Activated CD4-positive, CD25-positive, alpha-beta regulatory T cell (primary cell): Measurements from ENCODE around the gene BSN.
"Not testable (repeated sequence)": the region's sequence is repeated elsewhere in the genome, so short reads cannot be mapped to it uniquely, and the experiment has no call there.

Experiments used
- DNase-seq, 4 experiments: peaks; one replicate each; lab custom pipeline; 2025; lab: John Stamatoyannopoulos, UW

Gene BSN

GRCh38 chr3:49673715-49674496 is 119.6 kb downstream of the BSN start, which contains the start of gene APEH:
Gene APEH (plus strand): TSS chr3:49674351. CDS start chr3:49674402, 51 bp downstream.
- no peak for DNase-seq

- DNase-seq: no peak
These were observed 120.3 kb downstream of the BSN start for GRCh38 chr3:49674497-49674983.

- DNase-seq: no peak
These were observed 121.6 kb downstream of the BSN start for GRCh38 chr3:49675912-49676311.

GRCh38 chr3:49680493-49681231 is 126.4 kb downstream of the BSN start:
- no peak for DNase-seq

- DNase-seq: no peak
These were observed 126.9 kb downstream of the BSN start for GRCh38 chr3:49681232-49681522.

- DNase-seq: no peak
These were observed 127.3 kb downstream of the BSN start for GRCh38 chr3:49681543-49681942.

GRCh38 chr3:49683162-49683561 is 128.9 kb downstream of the BSN start:
- no peak for DNase-seq

GRCh38 chr3:49684453-49684852 is 130.2 kb downstream of the BSN start:
- not testable (repeated sequence) for DNase-seq

- not testable (repeated sequence) for DNase-seq
These were observed 130.8 kb downstream of the BSN start for GRCh38 chr3:49685103-49685502.

- not testable (repeated sequence) for DNase-seq
These were observed 131.6 kb downstream of the BSN start for GRCh38 chr3:49685846-49686245.

- not testable (repeated sequence) for DNase-seq
These were observed 132.1 kb downstream of the BSN start for GRCh38 chr3:49686346-49686745.

- DNase-seq: not testable (repeated sequence)
These were observed 132.6 kb downstream of the BSN start for GRCh38 chr3:49686769-49687423.

GRCh38 chr3:49687424-49687795 is 133.1 kb downstream of the BSN start:
- DNase-seq: not testable (repeated sequence)

GRCh38 chr3:49688338-49689045 is 134.2 kb downstream of the BSN start:
- not testable (repeated sequence) for DNase-seq

- DNase-seq: no peak
These were observed 135.0 kb downstream of the BSN start, which contains the start of the genes MST1 and RNF123 for GRCh38 chr3:49689046-49689907. Gene MST1 (minus strand): TSS chr3:49689474. CDS start chr3:49688691, 783 bp downstream. Gene RNF123 (plus strand): TSS chr3:49689557. CDS start chr3:49691166, 1,609 bp downstream.

- not testable (repeated sequence) for DNase-seq
These were observed 135.8 kb downstream of the BSN start for GRCh38 chr3:49689908-49690624.

- DNase-seq: not testable (repeated sequence)
These were observed 136.6 kb downstream of the BSN start for GRCh38 chr3:49690856-49691255.

GRCh38 chr3:49691481-49691880 is 137.2 kb downstream of the BSN start:
- DNase-seq: not testable (repeated sequence)

GRCh38 chr3:49694409-49695070 is 140.3 kb downstream of the BSN start:
- DNase-seq: not testable (repeated sequence)
